NT2/D1 (cell line): ENCODE measurements around the gene SLC38A11.

Source experiments
- SUZ12 ChIP-seq: IDR thresholded peaks from 2 replicates; pipeline ENCODE4 v1.6.1; 2011; ENCODE audit not compliant: insufficient read length, insufficient read depth; ENCODE audit errors: extremely low read depth
- ZNF274 ChIP-seq: IDR thresholded peaks from 2 replicates; pipeline ENCODE4 v1.6.1; 2011; ENCODE audit warnings: mild to moderate bottlenecking, low read depth, low read length

- TF ChIP-seq ZNF274 (no peak), SUZ12 (no peak)
Measured at GRCh38 chr2:164849506-164849905, 105.8 kb downstream of the SLC38A11 start.
